Measurements from ENCODE around the gene PAPSS2. TPM values are rescaled to one million over a fixed set of nuclear protein-coding genes. Genes with fewer than 3 reads are reported as not detected.
"Not testable (repeated sequence)": the region's sequence is repeated elsewhere in the genome, so short reads cannot be mapped to it uniquely, and the experiment has no call there.

The PAPSS2 gene
- total RNA-seq, 1 donor from 2014 or later = 61.5 TPM

- H3K4me3 Mint-ChIP-seq (ENCODE audit: unreplicated experiment) = no peak overlapping the region
- no peaks in the 10 kb centered on the region for H3K27me3 Mint-ChIP-seq (ENCODE audit: low read depth)
- no peaks in the 10 kb centered on the region for H3K36me3 Mint-ChIP-seq (ENCODE audit: low read depth)
- H3K9me3 Mint-ChIP-seq (ENCODE audit: low read depth) = no peaks in the 10 kb centered on the region
- no peak for TF ChIP-seq CTCF (IDR thresholded peaks at IDR 0.05)
- H3K4me1 Mint-ChIP-seq (ENCODE audit: low read depth) = peaks cover 10% of the 10 kb centered on the region
- H3K27ac Mint-ChIP-seq (ENCODE audit: unreplicated experiment) = no peak overlapping the region
- no peak for DNase-seq (ENCODE audit: low spot score)
These were observed 42.2 kb upstream of the PAPSS2 start for GRCh38 chr10:87617503-87617902.

GRCh38 chr10:87618566-87619423 is 40.9 kb upstream of the PAPSS2 start:
- H3K9me3 Mint-ChIP-seq (ENCODE audit: low read depth) = no peaks in the 10 kb centered on the region
- no peaks in the 10 kb centered on the region for H3K27me3 Mint-ChIP-seq (ENCODE audit: low read depth)
- H3K36me3 Mint-ChIP-seq (ENCODE audit: low read depth) = no peaks in the 10 kb centered on the region
- DNase-seq (ENCODE audit: low spot score) = no peak
- no peak overlapping the region for H3K27ac Mint-ChIP-seq (ENCODE audit: unreplicated experiment)
- no peak for TF ChIP-seq CTCF (IDR thresholded peaks at IDR 0.05)
- H3K4me3 Mint-ChIP-seq (ENCODE audit: unreplicated experiment) = no peak overlapping the region
- H3K4me1 Mint-ChIP-seq (ENCODE audit: low read depth) = peaks cover 13% of the 10 kb centered on the region

GRCh38 chr10:87619705-87620104 is 40.0 kb upstream of the PAPSS2 start:
- no peak for TF ChIP-seq CTCF (IDR thresholded peaks at IDR 0.05)
- Mint-ChIP-seq H3K27me3 (ENCODE audit: low read depth) (no peaks in the 10 kb centered on the region), H3K27ac (ENCODE audit: unreplicated experiment) (no peak overlapping the region), H3K36me3 (ENCODE audit: low read depth) (no peaks in the 10 kb centered on the region), H3K9me3 (ENCODE audit: low read depth) (no peaks in the 10 kb centered on the region), H3K4me3 (ENCODE audit: unreplicated experiment) (no peak overlapping the region), H3K4me1 (ENCODE audit: low read depth) (peaks cover 10% of the 10 kb centered on the region)
- no peak for DNase-seq (ENCODE audit: low spot score)

GRCh38 chr10:87621440-87621839 is 38.2 kb upstream of the PAPSS2 start:
- not testable (repeated sequence) for H3K9me3 Mint-ChIP-seq (ENCODE audit: low read depth); H3K36me3 Mint-ChIP-seq (ENCODE audit: low read depth); H3K4me1 Mint-ChIP-seq (ENCODE audit: low read depth); DNase-seq (ENCODE audit: low spot score); H3K4me3 Mint-ChIP-seq (ENCODE audit: unreplicated experiment); H3K27ac Mint-ChIP-seq (ENCODE audit: unreplicated experiment); H3K27me3 Mint-ChIP-seq (ENCODE audit: low read depth)

- Mint-ChIP-seq H3K27me3 (ENCODE audit: low read depth) (no peaks in the 10 kb centered on the region), H3K4me1 (ENCODE audit: low read depth) (peaks cover 10% of the 10 kb centered on the region), H3K9me3 (ENCODE audit: low read depth) (no peaks in the 10 kb centered on the region), H3K4me3 (ENCODE audit: unreplicated experiment) (no peak overlapping the region), H3K27ac (ENCODE audit: unreplicated experiment) (no peak overlapping the region), H3K36me3 (ENCODE audit: low read depth) (no peaks in the 10 kb centered on the region)
- no peak for DNase-seq (ENCODE audit: low spot score)
- no peak for TF ChIP-seq CTCF (IDR thresholded peaks at IDR 0.05)
These were observed 37.2 kb upstream of the PAPSS2 start for GRCh38 chr10:87622314-87623004.

Data from chondrocyte (in vitro differentiated cells).